Mesendoderm (in vitro differentiated cells): ENCODE measurements around the gene ADRB2.

Experiments
- DNase-seq: peaks from one replicate; pipeline ENCODE4 v3.0.0; 2013
- H2AK5ac ChIP-seq: 2 replicates; pipeline ENCODE4 v1.6.1; 2013; ENCODE audit warnings: low read length, inconsistent platforms
- H2BK120ac ChIP-seq: 2 replicates; pipeline ENCODE4 v1.6.1; 2013; ENCODE audit warnings: low read depth, mild to moderate bottlenecking, low read length, moderate library complexity, mixed read lengths
- H2BK15ac ChIP-seq: replicated peaks from 2 replicates; pipeline ENCODE4 v1.6.1; 2013; ENCODE audit warnings: low read depth, mild to moderate bottlenecking, moderate library complexity
- H2BK5ac ChIP-seq: 2 replicates; pipeline ENCODE4 v1.6.1; 2013; ENCODE audit warnings: low read length, inconsistent platforms
- H3K18ac ChIP-seq: 2 replicates; pipeline ENCODE4 v1.6.1; 2013; ENCODE audit warnings: mild to moderate bottlenecking, low read length, mixed read lengths
- H3K23ac ChIP-seq: one replicate; pipeline ENCODE4 v1.6.1; 2013; ENCODE audit warnings: low read length
- H3K27ac ChIP-seq: 2 replicates; pipeline ENCODE4 v1.5.1; 2013; ENCODE audit warnings: low read depth, mild to moderate bottlenecking, inconsistent platforms, low read length, moderate library complexity
- H3K27me3 ChIP-seq: 2 replicates; pipeline ENCODE4 v1.6.1; 2013; ENCODE audit warnings: low read length, control low read depth, mild to moderate bottlenecking, inconsistent platforms; ENCODE audit not compliant: insufficient read depth, poor library complexity
- H3K36me3 ChIP-seq: 2 replicates; pipeline ENCODE4 v1.6.1; 2013; ENCODE audit warnings: low read length, inconsistent platforms; ENCODE audit not compliant: control insufficient read depth, insufficient read depth
- H3K4ac ChIP-seq: one replicate; pipeline ENCODE4 v1.6.1; 2013; ENCODE audit warnings: low read depth, mild to moderate bottlenecking, low read length, moderate library complexity
- H3K4me1 ChIP-seq: 2 replicates; pipeline ENCODE4 v1.6.1; 2013; ENCODE audit warnings: low read depth, low read length, inconsistent platforms; ENCODE audit not compliant: control insufficient read depth
- H3K4me2 ChIP-seq: 2 replicates; pipeline ENCODE4 v1.6.1; 2013; ENCODE audit warnings: low read length
- H3K4me3 ChIP-seq: 2 replicates; pipeline ENCODE4 v1.5.1; 2013; ENCODE audit warnings: mild to moderate bottlenecking, low read length
- H3K56ac ChIP-seq: one replicate; pipeline ENCODE4 v1.6.1; 2013; ENCODE audit warnings: low read length
- H3K79me1 ChIP-seq: 2 replicates; pipeline ENCODE4 v1.6.1; 2013; ENCODE audit warnings: low read length, inconsistent platforms
- H3K79me2 ChIP-seq: 2 replicates; pipeline ENCODE4 v1.6.1; 2013; ENCODE audit warnings: mild to moderate bottlenecking, low read length; ENCODE audit not compliant: control insufficient read depth, insufficient read depth
- H3K9ac ChIP-seq: 2 replicates; pipeline ENCODE4 v1.6.1; 2013; ENCODE audit warnings: low read length, inconsistent platforms
- H4K5ac ChIP-seq: one replicate; pipeline ENCODE4 v1.6.1; 2013; ENCODE audit warnings: low read length
- H4K8ac ChIP-seq: one replicate; pipeline ENCODE4 v1.6.1; 2013; ENCODE audit warnings: low read depth, mild to moderate bottlenecking, control low read depth, low read length, moderate library complexity
- WGBS: extraction: QIAGEN DNeasy Blood & Tissue Kit; methylation state at CpG from one replicate; pipeline ENCODE4 v1.1.7; 2013; ENCODE audit warnings: low lambda C conversion rate, missing lambda C conversion rate; ENCODE audit not compliant: insufficient coverage; ENCODE audit errors: extremely low coverage; 5-methylcytosine and 5-hydroxymethylcytosine counted together

Gene ADRB2

GRCh38 chr5:148858106-148858505 is 31.7 kb downstream of the ADRB2 start:
- H3K4me3 ChIP-seq, result no peak overlapping the region
- H3K4me1 ChIP-seq, result no peaks in the 10 kb centered on the region
- H3K79me2 ChIP-seq, result no peaks in the 10 kb centered on the region
- no peak overlapping the region for H4K5ac ChIP-seq
- no peaks in the 10 kb centered on the region for H3K79me1 ChIP-seq
- H3K56ac ChIP-seq, result no peak overlapping the region
- no peak overlapping the region for H3K23ac ChIP-seq
- H3K4me2 ChIP-seq, result no peak overlapping the region
- H3K4ac ChIP-seq, result no peak overlapping the region
- no peak overlapping the region for H3K27ac ChIP-seq
- DNase-seq, result no peak
- H2BK15ac ChIP-seq, result no peak overlapping the region
- no peak overlapping the region for H3K9ac ChIP-seq
- WGBS, result no CpG with 5 or more reads among the region's 2 CpGs
- H2BK120ac ChIP-seq, result no peak overlapping the region
- no peak overlapping the region for H3K18ac ChIP-seq
- no peak overlapping the region for H2AK5ac ChIP-seq
- H3K27me3 ChIP-seq, result no peaks in the 10 kb centered on the region
- H4K8ac ChIP-seq, result no peak overlapping the region
- H3K36me3 ChIP-seq, result no peaks in the 10 kb centered on the region
- no peak overlapping the region for H2BK5ac ChIP-seq

- no peak overlapping the region for H4K5ac ChIP-seq
- no peak overlapping the region for H2BK15ac ChIP-seq
- H3K27ac ChIP-seq, result no peak overlapping the region
- H3K79me1 ChIP-seq, result no peaks in the 10 kb centered on the region
- H2AK5ac ChIP-seq, result no peak overlapping the region
- no peaks in the 10 kb centered on the region for H3K4me1 ChIP-seq
- no peaks in the 10 kb centered on the region for H3K79me2 ChIP-seq
- no peaks in the 10 kb centered on the region for H3K36me3 ChIP-seq
- no CpG with 5 or more reads among the region's 6 CpGs for WGBS
- H3K4ac ChIP-seq, result no peak overlapping the region
- H3K4me2 ChIP-seq, result no peak overlapping the region
- H3K4me3 ChIP-seq, result no peak overlapping the region
- no peak overlapping the region for H3K56ac ChIP-seq
- no peak overlapping the region for H2BK5ac ChIP-seq
- H3K18ac ChIP-seq, result no peak overlapping the region
- no peak overlapping the region for H3K9ac ChIP-seq
- H3K27me3 ChIP-seq, result no peaks in the 10 kb centered on the region
- DNase-seq, result no peak
- H2BK120ac ChIP-seq, result no peak overlapping the region
- H4K8ac ChIP-seq, result no peak overlapping the region
- H3K23ac ChIP-seq, result no peak overlapping the region
Measured at GRCh38 chr5:148858547-148858946, 32.1 kb downstream of the ADRB2 start.

GRCh38 chr5:148859703-148860102 is 33.3 kb downstream of the ADRB2 start:
- H2AK5ac ChIP-seq, result no peak overlapping the region
- no peak for DNase-seq
- H3K18ac ChIP-seq, result no peak overlapping the region
- no peaks in the 10 kb centered on the region for H3K36me3 ChIP-seq
- H3K23ac ChIP-seq, result no peak overlapping the region
- no peaks in the 10 kb centered on the region for H3K4me1 ChIP-seq
- H3K9ac ChIP-seq, result no peak overlapping the region
- no peak overlapping the region for H3K56ac ChIP-seq
- H2BK120ac ChIP-seq, result no peak overlapping the region
- H3K27me3 ChIP-seq, result no peaks in the 10 kb centered on the region
- H3K4ac ChIP-seq, result no peak overlapping the region
- no peak overlapping the region for H3K4me3 ChIP-seq
- H3K4me2 ChIP-seq, result no peak overlapping the region
- H4K8ac ChIP-seq, result no peak overlapping the region
- H2BK5ac ChIP-seq, result no peak overlapping the region
- H3K79me1 ChIP-seq, result no peaks in the 10 kb centered on the region
- H4K5ac ChIP-seq, result no peak overlapping the region
- H2BK15ac ChIP-seq, result no peak overlapping the region
- H3K27ac ChIP-seq, result no peak overlapping the region
- no CpG with 5 or more reads among the region's 2 CpGs for WGBS
- H3K79me2 ChIP-seq, result no peaks in the 10 kb centered on the region

- Histone ChIP-seq H2AK5ac (no peak overlapping the region), H3K4me3 (no peak overlapping the region), H3K27me3 (no peaks in the 10 kb centered on the region), H4K8ac (no peak overlapping the region), H3K4ac (no peak overlapping the region), H4K5ac (no peak overlapping the region), H3K4me2 (no peak overlapping the region), H3K79me1 (no peaks in the 10 kb centered on the region), H3K18ac (no peak overlapping the region), H3K27ac (no peak overlapping the region), H3K36me3 (no peaks in the 10 kb centered on the region), H3K79me2 (no peaks in the 10 kb centered on the region), H3K9ac (no peak overlapping the region), H3K23ac (no peak overlapping the region), H2BK5ac (no peak overlapping the region), H2BK120ac (no peak overlapping the region), H3K4me1 (no peaks in the 10 kb centered on the region), H2BK15ac (no peak overlapping the region), H3K56ac (no peak overlapping the region)
- no peak for DNase-seq
- no CpG with 5 or more reads among the region's 5 CpGs for WGBS
Measured at GRCh38 chr5:148860599-148860998, 34.2 kb downstream of the ADRB2 start.

GRCh38 chr5:148861088-148861487 is 34.7 kb downstream of the ADRB2 start:
- WGBS, result no CpG with 5 or more reads among the region's 2 CpGs
- DNase-seq, result peak; percentile 25
- no peak overlapping the region for H3K4me2 ChIP-seq

DNA sequence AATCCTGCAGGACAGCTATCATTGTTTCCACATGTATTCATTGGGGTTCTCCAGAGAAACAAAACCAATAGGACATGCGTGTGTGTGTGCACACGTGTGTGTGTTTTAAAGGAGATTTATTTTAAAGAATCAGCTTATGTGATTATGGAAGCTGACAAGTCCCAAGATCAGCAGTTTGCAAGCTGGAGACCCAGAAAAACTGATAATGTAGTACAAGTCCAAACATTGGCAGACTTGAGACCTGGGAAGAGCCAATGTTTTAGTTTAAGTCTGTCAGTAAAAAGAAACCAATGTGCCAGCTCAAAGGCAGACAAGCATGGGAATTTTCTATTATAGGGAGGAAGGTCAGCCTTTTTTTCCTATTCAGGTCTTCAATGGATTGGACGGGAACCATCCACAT is 35.3 kb downstream of the ADRB2 start:
- Histone ChIP-seq H3K4me1 (no peaks in the 10 kb centered on the region), H2BK15ac (no peak overlapping the region), H3K23ac (no peak overlapping the region), H4K8ac (no peak overlapping the region), H3K79me2 (no peaks in the 10 kb centered on the region), H3K18ac (no peak overlapping the region), H2BK120ac (no peak overlapping the region), H3K56ac (no peak overlapping the region), H2BK5ac (no peak overlapping the region), H3K27me3 (no peaks in the 10 kb centered on the region), H3K27ac (no peak overlapping the region), H3K4me2 (no peak overlapping the region), H3K79me1 (no peaks in the 10 kb centered on the region), H3K4ac (no peak overlapping the region), H2AK5ac (no peak overlapping the region), H4K5ac (no peak overlapping the region), H3K4me3 (no peak overlapping the region), H3K9ac (no peak overlapping the region), H3K36me3 (no peaks in the 10 kb centered on the region)
- WGBS, result no CpG with 5 or more reads among the region's 3 CpGs
- DNase-seq, result no peak

More at GRCh38 chr5:148861088-148861487, 34.7 kb downstream of the ADRB2 start:
- Histone ChIP-seq H2BK120ac (no peak overlapping the region), H2BK5ac (no peak overlapping the region), H4K8ac (no peak overlapping the region), H4K5ac (no peak overlapping the region), H3K79me1 (no peaks in the 10 kb centered on the region), H3K56ac (no peak overlapping the region), H3K79me2 (no peaks in the 10 kb centered on the region), H3K9ac (no peak overlapping the region), H3K23ac (no peak overlapping the region), H3K27me3 (no peaks in the 10 kb centered on the region), H2AK5ac (no peak overlapping the region), H2BK15ac (no peak overlapping the region), H3K4ac (no peak overlapping the region), H3K27ac (no peak overlapping the region), H3K4me1 (no peaks in the 10 kb centered on the region), H3K4me3 (no peak overlapping the region), H3K36me3 (no peaks in the 10 kb centered on the region), H3K18ac (no peak overlapping the region)
